Stimulated activated CD8-positive, alpha-beta memory T cell treated with anti-CD3 and anti-CD28 coated beads, Interleukin-12 subunit alpha, Interleukin-12 subunit beta, amount 100 ng/mL, for 4 hours (primary cell): ENCODE measurements around the gene KRTAP21-3.
"Not testable (repeated sequence)": the region's sequence is repeated elsewhere in the genome, so short reads cannot be mapped to it uniquely, and the experiment has no call there.

ENCODE experiments used
- DNase-seq: peaks from one replicate; pipeline ENCODE4 v3.0.0-alpha.2; 2020; ENCODE audit warnings: low read depth

KRTAP21-3 gene, protein sequence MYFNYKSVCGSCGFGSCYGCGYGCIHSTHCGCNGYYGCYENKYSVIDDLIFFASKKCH

DNA sequence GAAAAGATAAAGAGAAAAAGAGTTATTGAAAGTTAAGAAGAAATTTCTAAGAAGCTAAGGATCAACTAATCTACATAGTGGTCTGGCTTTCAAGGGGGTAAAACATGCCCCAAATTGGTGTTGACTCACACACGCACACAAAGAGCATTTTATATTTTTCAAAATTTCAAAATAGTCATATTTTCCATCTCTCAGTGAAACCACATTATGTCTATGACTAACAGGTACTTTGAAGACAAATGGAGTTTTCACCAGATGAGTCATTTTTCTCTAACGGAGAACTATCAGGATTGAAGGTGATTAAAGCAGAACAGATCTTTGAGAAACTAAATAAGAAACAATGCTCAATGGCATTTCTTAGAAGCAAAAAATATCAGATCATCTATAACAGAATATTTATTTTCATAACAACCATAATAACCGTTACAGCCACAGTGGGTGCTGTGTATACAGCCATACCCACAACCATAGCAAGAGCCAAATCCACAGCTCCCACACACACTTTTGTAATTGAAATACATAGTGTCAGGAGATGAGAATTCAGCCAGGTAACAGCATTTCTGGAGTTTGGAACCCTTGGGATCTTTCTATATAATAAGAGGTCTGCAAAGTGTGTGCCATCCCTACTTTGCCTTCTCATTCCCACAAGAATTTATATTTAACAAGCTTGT is at the start of gene KRTAP21-3:
Gene KRTAP21-3, minus strand, starts transcription at position 539 of the 671 bp plus-strand sequence. Its CDS starts 18 bp downstream, at position 521.
- DNase-seq = no peak

DNA sequence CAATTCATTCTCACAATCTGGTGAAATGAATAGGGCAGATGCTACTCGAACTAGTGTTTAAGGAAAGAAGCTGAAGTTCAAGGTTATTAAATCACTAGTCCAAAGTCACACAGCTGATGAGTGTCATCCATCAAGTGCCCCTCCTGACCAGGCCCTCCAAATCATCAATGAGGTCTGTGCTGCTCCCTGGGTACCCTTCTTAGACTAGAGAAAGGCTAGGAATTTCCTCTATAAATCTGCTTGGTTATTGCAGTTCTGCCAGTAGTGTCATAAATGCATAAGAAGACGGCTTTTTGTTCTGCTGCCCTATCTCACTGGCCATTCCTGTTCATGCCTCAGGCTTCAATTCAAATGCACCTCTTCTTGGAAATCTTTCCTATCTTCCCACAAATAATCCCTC is 42.2 kb upstream of the KRTAP21-3 start:
- DNase-seq = no peak

DNA sequence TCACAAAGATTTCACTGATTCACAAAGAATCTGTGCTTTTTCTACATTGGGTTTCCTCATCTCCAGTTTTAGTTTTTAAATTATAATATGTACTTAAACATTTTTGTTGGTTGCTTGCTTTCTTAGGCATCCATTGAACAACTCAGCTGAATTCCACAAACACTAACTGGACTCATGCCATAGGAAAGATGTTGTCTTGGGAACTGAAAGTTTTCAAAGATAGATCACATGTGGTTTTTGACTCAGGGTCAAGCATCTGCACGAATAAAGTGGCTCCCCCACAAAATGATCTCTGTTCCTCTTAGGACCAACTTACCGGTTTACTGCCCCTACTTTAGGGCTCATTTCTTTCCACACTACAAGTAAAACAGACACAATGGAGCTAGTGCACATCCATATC is 39.7 kb upstream of the KRTAP21-3 start:
- no peak for DNase-seq

DNA sequence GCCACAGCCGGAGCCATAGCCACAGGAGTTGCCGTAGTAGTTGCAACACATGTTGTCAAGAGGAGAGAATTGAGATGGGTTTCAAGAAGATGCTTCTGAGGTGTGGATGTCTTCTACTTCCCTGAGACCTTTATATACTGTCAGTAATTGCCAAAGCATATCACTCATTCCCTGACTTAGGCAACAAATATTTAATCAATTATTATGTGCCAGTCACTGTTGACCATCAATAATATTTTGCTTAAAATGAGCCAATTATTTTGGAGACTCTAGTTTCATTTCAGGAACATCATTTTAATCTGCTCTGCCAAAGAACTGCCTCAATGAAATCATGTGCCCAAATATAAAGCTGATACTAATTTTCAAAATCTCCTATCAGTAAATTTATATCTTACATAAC is 36.8 kb upstream of the KRTAP21-3 start, which contains the start of gene KRTAP21-1:
Gene KRTAP21-1, minus strand, starts transcription at position 101 of the 400 bp plus-strand sequence. Its CDS starts 50 bp downstream, at position 51.
- DNase-seq = not testable (repeated sequence)

DNA sequence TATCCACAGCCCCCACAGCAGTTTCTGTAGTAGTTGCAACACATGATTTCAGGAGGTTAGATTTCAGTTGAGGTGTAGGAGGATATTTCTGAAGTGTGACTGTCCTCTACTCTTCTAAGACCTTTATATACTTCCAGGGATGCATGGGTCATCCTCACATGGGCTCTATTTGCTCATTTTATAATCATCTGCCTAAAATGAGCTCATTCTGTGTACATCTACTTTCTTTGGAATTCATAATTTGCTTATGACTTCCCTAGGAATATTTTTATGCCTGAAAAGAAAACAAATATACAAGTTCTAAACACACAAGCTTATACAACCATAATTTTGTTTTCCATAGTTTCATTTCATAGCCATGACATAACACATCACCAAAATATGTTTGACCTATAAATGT is 28.6 kb upstream of the KRTAP21-3 start, which contains the start of gene KRTAP21-2:
Gene KRTAP21-2, minus strand, starts transcription at position 101 of the 400 bp plus-strand sequence. Its CDS starts 57 bp downstream, at position 44.
- DNase-seq = no peak

DNA sequence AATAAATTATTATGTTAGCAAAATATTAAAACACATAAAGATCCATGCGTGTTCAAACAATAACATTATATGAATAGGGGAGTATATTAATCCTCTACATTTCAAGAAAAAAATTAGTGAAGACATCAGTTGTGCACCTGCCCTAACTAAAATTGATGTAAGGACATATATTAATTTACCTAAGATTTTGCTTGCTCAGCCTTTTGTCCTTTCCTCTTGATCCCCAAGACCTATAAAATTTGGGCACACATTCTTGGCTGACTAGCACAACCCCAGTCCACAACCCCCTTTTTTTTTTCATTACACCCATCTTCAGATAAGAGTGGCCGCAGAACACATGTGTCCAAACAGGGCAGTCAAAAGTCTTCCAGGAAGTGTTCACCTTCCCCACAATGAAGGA is 21.9 kb upstream of the KRTAP21-3 start:
- DNase-seq = no peak

DNA sequence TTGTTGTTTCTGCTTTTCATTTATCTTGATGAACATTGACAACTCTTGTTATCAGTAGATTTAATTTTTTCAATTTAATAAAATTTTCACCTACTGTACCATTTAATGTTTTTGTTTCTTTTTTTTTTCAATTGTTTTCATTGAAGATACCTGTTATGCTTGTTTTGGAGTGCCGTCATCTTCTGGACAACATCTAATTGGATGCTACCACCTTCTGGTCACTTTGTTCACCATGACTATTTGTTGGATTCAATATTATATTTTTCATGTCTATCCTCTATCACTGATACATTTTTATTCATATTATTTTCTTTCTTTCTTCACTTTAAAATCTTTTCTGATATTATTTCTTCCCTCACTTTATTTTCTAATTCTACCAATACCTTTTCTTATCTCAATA is 14.4 kb upstream of the KRTAP21-3 start:
- DNase-seq = no peak

DNA sequence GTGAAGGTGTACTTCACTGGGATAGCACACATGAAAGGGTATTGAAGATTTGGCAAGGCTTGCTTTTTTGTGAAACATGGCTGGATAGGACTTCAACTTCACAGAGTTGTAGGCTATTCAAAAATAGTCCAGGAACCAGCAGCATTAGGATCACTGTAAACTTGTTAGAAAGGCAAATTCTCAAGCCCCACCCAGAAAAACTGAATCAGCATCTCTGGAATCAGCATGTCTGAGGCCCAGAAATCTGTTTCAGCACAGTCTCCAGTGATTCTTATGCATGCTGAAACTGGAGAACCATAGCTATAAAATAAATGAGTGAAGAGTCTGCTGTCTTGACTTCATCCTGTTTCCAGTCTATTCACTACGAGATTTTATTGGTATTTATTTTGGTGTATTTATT is 8.1 kb upstream of the KRTAP21-3 start:
- DNase-seq = no peak

DNA sequence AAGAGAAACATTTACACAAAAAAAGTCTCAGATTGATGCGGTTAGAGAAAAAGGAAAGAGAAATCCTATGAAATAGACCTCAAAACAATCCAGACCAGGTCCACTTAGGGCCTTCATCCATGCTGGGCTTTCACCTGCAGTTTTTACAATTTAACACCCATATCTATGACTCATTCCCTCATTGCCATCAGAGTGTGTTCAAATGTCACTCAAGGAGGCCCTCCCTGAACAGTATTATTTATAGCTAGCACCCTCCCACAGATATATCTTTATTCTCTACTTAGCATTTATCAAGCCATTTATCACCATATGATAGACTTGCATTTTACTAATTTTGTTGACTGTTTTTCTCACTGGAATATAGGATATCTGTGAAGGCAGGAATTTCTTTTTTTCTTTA is 824 bp upstream of the KRTAP21-3 start:
- DNase-seq = no peak

DNA sequence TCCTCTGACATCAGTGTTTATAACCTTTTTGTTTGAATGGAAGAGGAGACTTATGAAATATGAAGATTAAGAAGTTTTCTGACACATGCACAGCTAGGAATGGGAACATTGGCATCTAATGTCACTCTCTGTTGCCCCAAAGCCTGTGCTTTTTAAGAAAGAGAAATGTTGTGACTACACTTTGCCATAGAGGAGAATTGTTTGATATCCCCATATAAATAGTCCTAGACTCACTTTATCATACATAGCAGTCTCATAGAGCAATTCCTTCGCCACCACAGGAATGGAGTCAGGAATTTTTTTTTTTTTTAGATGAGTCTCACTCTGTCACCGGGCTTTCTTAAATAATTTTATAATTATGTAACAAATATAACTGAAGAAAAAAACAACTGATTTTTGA is 1.5 kb downstream of the KRTAP21-3 start:
- DNase-seq = no peak

DNA sequence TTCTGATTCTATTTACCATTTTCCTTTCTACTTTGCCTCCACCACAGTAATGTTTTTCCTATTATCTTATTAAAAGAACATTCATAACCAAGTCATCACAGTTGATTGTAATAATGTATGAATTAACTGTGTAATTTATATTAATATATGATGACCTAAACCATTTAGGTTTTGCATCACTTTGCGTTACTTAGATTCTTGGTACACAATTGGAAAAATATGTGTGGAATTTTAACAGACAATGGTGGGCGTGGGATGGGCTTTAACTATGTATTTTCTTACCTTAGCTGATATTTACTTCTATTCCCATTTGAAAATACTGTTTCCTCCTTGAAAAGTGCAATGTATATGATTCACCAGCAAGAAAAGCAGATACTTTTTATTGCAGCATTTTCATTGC is 3.6 kb downstream of the KRTAP21-3 start:
- DNase-seq = no peak

DNA sequence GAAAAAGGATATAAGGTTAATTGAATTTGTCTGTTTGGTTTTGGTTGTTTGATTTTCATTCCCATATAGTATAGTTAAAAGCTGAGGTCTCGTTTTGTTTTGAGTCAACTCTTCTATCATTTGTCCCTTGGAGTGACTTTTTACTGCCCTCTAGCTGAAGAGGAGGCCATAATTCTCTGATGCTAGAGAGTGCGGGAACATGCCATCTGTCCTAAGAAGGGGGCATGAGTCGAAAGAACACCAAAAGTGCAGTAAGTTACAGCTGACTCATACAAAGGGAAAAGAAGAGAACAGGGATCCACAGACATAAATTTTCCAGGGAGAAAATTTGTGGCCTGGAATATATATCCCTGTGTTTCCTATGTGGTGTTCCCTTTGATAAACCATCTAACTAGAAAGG is 4.1 kb downstream of the KRTAP21-3 start:
- no peak for DNase-seq

DNA sequence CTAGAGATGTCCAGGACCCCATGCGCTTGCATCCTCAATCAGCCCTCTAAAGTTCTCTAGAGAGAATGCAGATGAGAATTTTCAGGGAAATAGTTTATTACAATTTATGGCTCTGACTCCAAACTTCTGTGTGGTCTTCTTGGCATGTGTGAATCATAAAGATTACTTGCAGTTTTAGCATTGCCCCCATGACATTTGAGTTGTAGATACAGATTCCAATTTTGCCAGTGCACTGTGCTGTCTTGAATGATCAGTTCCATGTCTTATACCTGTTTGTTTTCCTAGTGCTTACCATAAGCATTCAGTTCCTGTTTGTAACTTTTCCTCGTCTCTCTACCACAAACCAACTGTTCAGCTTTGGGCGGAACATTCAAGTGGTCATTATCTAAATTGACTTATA is 4.8 kb downstream of the KRTAP21-3 start:
- no peak for DNase-seq

DNA sequence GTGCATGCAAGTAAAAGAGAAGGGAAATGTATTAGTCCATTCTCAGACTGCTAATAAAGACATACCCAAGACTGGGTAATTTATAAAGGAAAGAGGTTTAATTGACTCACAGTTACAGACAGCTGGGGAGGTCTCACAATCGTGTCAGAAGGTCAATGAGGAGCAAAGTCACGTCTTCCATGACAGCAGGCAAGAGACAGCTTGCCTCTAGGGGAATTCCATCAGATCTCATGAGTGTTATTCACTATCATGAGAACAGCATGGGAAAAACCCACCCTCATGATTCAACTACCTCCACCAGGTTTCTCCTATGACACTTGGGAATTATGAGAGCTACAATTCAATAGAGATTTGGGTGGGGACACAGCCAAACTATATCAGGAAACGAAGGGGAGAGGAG is 8.1 kb downstream of the KRTAP21-3 start:
- no peak for DNase-seq

DNA sequence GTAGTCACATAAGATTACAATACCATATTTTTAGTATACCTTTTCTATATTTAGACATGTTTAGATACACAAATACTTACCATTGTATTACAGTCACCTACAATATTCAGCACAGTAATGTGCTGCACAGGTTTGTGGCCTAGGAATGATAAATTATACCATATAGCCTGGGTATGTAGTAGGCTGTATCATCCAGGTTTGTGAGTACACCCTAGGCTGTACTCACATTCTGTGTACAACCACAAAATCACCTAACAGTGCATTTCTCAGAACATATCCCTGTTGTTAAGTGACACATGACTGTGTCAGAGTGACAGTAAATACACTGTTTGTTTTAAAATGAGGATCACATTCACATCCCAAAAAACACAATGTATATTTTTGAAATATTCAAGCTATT is 11.2 kb downstream of the KRTAP21-3 start:
- DNase-seq = no peak

DNA sequence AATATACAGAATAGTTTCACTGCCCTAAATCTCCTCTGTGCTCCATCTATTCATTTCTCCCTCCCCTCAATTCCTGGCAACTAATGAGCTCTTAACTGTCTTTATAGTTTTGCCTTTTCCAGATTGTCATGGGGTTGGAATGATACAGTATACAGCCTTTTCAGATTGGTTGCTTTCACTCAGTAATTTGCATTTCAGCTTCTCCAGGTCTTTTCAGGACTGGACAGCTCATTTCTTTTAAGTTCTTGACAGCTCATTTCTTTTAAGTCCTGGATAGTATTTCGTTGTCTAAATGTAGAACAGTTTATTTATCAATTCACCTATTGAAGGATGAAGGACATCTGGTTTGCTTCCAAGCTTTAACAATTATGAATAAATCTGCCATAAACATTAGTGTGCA is 22.6 kb downstream of the KRTAP21-3 start:
- no peak for DNase-seq

DNA sequence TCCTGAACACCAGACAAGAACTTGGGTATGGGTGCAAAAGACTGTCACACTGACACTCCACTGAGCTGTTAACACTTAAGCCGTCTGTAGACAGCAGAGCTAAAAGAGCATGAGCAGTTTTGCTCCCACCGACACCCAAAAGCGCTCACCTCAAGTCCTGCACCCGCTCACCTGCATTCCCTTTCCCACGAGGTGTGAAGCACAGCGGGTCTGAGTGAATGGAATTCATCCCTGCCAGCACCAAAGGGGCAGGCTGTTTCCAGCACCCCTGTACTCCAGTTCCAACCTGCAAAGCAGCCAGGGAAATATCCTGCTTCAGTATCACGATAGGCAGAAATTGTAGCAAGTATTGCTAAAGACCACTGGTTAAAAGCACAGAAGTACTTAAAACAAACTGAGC is 28.8 kb downstream of the KRTAP21-3 start:
- DNase-seq = no peak

DNA sequence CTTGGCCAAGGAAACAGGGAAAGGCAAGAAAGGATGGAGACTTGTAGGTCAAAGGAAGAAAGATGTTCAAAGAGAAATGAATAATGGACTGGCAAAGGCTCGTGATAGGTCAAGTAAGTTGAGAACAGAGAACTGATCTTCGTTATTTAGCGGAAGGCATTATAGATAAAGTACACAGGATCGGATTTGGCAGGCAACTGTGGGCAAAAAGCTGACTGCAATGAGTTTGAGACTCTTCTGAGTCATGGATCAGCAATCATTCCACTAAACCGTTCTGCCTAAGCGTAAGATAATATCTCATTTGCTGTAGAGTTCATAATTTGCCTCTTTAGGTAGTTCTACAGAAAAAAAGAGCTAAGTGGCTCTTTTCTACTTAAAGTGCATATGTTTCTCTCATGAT is 34.1 kb downstream of the KRTAP21-3 start:
- DNase-seq = no peak

DNA sequence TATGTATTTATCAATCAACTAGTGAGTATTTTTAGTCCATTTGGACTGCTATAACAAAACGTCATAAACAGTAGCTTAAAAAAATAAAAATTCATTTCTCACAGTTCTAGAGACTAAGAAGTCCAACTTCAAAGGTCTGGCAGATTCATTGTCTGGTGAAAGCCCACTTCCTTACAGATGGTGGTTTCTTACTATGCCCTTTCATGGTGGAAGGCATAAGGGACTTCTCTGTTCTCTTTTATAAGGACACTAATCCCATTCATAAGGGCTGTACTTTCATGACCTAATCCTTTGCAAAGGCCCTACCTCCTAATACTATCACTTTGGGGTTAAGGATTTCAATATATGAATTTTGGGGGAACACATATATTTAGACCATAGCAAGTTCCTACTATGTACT is 38.0 kb downstream of the KRTAP21-3 start:
- DNase-seq = no peak

DNA sequence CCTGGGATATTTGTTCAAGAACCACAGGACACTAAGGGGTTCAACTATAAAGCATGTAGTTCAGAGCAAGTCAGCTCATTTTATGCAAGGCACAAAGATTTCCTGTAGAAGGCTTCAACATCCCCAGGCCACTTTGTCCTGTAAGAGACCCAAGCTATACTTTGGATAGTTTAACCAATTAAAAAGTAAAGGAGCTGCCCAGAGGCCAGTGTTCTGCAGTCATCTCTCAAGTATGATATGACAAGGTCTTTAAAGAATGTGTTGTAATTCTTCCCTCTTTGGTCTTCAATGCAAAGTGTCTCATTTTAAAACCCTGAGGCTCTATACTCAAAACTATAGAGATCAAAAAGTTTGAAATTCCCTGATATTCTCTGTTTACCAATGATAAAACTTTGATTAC is 41.8 kb downstream of the KRTAP21-3 start:
- no peak for DNase-seq

DNA sequence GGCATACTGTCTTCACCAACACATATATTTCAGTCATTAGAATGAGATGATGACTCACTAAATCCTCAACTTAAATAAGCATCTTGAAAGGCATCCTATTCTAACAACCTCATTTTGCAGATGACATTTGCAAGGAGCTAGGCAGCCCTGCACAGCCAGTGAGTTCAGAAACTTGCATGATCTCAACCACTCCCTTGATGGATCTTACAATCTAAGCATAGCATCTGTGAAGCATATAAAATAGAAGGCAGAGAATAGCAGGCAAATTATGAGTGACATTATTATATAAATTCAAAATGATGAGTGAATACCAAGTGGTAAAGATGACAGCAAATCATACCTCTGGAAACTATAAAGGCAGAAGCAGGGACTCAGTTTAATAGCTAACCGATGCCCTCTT is 44.3 kb downstream of the KRTAP21-3 start:
- no peak for DNase-seq

DNA sequence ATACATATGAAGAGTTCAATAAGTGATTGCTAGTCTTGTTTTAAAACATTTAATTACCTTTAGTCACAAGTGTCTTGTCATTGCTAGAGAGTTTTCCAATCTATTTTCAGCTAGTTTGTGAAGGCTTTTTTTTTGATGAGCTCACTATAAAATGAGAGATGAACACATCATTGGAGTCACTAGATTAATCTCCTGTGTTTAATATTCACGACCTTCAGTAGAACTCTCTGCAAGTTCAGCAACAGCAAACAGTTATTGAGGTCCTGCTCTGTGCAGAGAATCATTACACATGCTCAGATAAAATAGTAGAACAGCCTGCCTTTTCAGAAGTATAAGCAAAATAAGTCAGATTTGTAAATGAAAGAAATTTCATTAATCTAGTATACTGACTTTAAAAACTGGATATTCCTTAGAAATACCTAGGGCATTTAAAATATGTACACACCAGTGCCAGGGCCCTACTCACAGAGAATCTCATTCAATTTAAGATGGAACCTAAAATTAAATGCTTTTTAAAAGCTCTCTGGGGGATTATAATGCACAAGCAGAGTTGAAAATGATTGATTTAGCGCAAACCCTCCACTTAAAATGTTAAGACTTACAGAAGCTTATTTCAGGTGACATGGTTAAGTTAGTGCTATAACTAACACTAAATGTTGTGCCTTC is 45.5 kb downstream of the KRTAP21-3 start:
- no peak for DNase-seq

DNA sequence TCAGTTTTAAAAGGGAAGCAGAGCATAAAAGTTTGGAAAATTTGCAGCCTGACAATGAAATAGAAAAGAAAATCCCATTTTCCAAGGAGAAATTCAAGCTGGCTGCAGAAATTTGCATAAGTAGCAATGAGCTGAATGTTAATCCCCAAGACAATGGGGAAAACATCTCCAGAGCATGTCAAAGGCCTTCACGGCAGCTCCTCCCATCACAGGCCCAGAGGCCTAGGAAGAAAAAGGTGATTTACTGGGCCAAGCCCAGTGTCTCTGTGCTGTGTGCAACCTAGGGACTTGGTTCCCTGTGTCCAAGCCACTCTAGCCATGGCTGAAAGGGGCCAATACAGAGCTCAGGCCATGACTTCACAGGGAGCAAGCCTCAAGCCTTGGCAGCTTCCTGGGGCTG is 49.8 kb downstream of the KRTAP21-3 start:
- no peak for DNase-seq
